ENCODE measurements around the gene IL4R. TPM values are rescaled to one million over a fixed set of nuclear protein-coding genes. Genes with fewer than 3 reads are reported as not detected.

IL4R gene
- total RNA-seq, 2 donors from 2014 or later = 11.9 to 35.5 TPM

- H3K36me3 ChIP-seq = no peaks in the 10 kb centered on the region
- no peak overlapping the region for H3K27ac ChIP-seq
- peak; percentile 36 for DNase-seq (ENCODE audit: low spot score)
- H3K4me3 ChIP-seq = no peak overlapping the region
- H3K9me3 ChIP-seq = peaks cover 0 to 20% of the 10 kb centered on the region in 2 donors
- H3K27me3 ChIP-seq = no peaks in the 10 kb centered on the region
- no peak for TF ChIP-seq CTCF (IDR thresholded peaks at IDR 0.05)
- no peaks in the 10 kb centered on the region for H3K4me1 ChIP-seq
Observed at GRCh38 chr16:27385398-27385797, 71.6 kb downstream of the IL4R start.

- Histone ChIP-seq H3K4me3 (no peak overlapping the region), H3K9me3 (peaks cover 0 to 21% of the 10 kb centered on the region in 2 donors), H3K27ac (no peak overlapping the region), H3K4me1 (no peaks in the 10 kb centered on the region), H3K36me3 (no peaks in the 10 kb centered on the region), H3K27me3 (no peaks in the 10 kb centered on the region)
- no peak for TF ChIP-seq CTCF (IDR thresholded peaks at IDR 0.05)
- DNase-seq (ENCODE audit: low spot score) = no peak
Observed at GRCh38 chr16:27386674-27387073, 72.9 kb downstream of the IL4R start.

- no peak for DNase-seq (ENCODE audit: low spot score)
- Histone ChIP-seq H3K4me3 (no peak overlapping the region), H3K4me1 (no peaks in the 10 kb centered on the region), H3K9me3 (peaks cover 3 to 31% of the 10 kb centered on the region in 2 donors), H3K27me3 (no peaks in the 10 kb centered on the region), H3K27ac (no peak overlapping the region), H3K36me3 (no peaks in the 10 kb centered on the region)
- TF ChIP-seq CTCF (IDR thresholded peaks at IDR 0.05) = no peak
Observed at GRCh38 chr16:27387724-27388123, 74.0 kb downstream of the IL4R start.

- no peak overlapping the region for H3K27ac ChIP-seq
- no peak for TF ChIP-seq CTCF (IDR thresholded peaks at IDR 0.05)
- no peaks in the 10 kb centered on the region for H3K27me3 ChIP-seq
- peaks cover 3 to 28% of the 10 kb centered on the region in 2 donors for H3K9me3 ChIP-seq
- no peaks in the 10 kb centered on the region for H3K36me3 ChIP-seq
- DNase-seq (ENCODE audit: low spot score) = peak; percentile 44
- no peaks in the 10 kb centered on the region for H3K4me1 ChIP-seq
- no peak overlapping the region for H3K4me3 ChIP-seq
Observed at GRCh38 chr16:27389272-27389961, 75.6 kb downstream of the IL4R start.

- Histone ChIP-seq H3K9me3 (peaks cover 3 to 22% of the 10 kb centered on the region in 2 donors), H3K27ac (no peak overlapping the region), H3K36me3 (no peaks in the 10 kb centered on the region), H3K4me3 (no peak overlapping the region), H3K4me1 (no peaks in the 10 kb centered on the region), H3K27me3 (no peaks in the 10 kb centered on the region)
- no peak for DNase-seq (ENCODE audit: low spot score)
- TF ChIP-seq CTCF (IDR thresholded peaks at IDR 0.05) = no peak
Observed at GRCh38 chr16:27390151-27390550, 76.4 kb downstream of the IL4R start.

GRCh38 chr16:27392671-27393070 lies 78.9 kb downstream of the IL4R start:
- no peak for DNase-seq (ENCODE audit: low spot score)
- no peaks in the 10 kb centered on the region for H3K36me3 ChIP-seq
- no peak for TF ChIP-seq CTCF (IDR thresholded peaks at IDR 0.05)
- no peak overlapping the region for H3K4me3 ChIP-seq
- H3K9me3 ChIP-seq = peaks cover 3 to 27% of the 10 kb centered on the region in 2 donors
- H3K27me3 ChIP-seq = no peaks in the 10 kb centered on the region
- H3K27ac ChIP-seq = no peak overlapping the region
- no peaks in the 10 kb centered on the region for H3K4me1 ChIP-seq

All from right atrium auricular region (tissue), 2 donors.